ENCODE data around the gene TMEM8B. TPM values are rescaled to one million over a fixed set of nuclear protein-coding genes. Genes with fewer than 3 reads are reported as not detected.

Gene TMEM8B
- total and polyA plus RNA-seq, 10 of the 15 experiments (the other 5 are each of a cell fraction or from before 2014, with no cell fraction given) = 0.19 to 7.6 (median 2.5) TPM

GRCh38 chr9:35812025-35812602 is 16.9 kb upstream of the TMEM8B start, which contains the start of gene SPAG8 (continued):
- TF ChIP-seq RUNX3 (IDR thresholded peaks at IDR 0.05; ENCODE audit: low read length) (peak; percentile 90), POLR2AphosphoS2 (IDR thresholded peaks at IDR 0.05; ENCODE audit: low read depth, low read length) (peak; percentile 65; the same call in 1 of the 2 replicates), MAX (IDR thresholded peaks at IDR 0.05; ENCODE audit: low read depth, low read length) (peak; percentile 60), SP1 (IDR thresholded peaks at IDR 0.05; ENCODE audit: low read depth, low read length) (peak; percentile 51), ZBED1 (IDR thresholded peaks at IDR 0.05; ENCODE audit: borderline replicate concordance) (peak; percentile 54; the same call in 1 of the 2 replicates), ZNF274 (IDR thresholded peaks at IDR 0.05; ENCODE audit: insufficient read depth, insufficient read length) (no peak), YBX1 (IDR thresholded peaks at IDR 0.05) (no peak), GATAD2B (conservative IDR thresholded peaks at IDR 0.05; ENCODE audit: low read depth) (0 out of 2 replicates have a peak, but pooled peaks have one; percentile 27), TARDBP (IDR thresholded peaks at IDR 0.05; ENCODE audit: borderline replicate concordance) (peak; percentile 90; the same call in 1 of the 2 replicates), HDGF (IDR thresholded peaks at IDR 0.05) (0 out of 2 replicates have a peak, but pooled peaks have one; percentile 65), CBX5 (IDR thresholded peaks at IDR 0.05; ENCODE audit: low read depth) (no peak), CUX1 (IDR thresholded peaks at IDR 0.05; ENCODE audit: insufficient replicate concordance, low read depth, low read length) (no peak), MTA3 (IDR thresholded peaks at IDR 0.05; ENCODE audit: borderline replicate concordance, low read length) (peak; percentile 48; the same call in 1 of the 2 replicates), FOXM1 (IDR thresholded peaks at IDR 0.05; ENCODE audit: low read depth, low read length) (0 out of 2 replicates have a peak, but pooled peaks have one; percentile 7), BCL3 (IDR thresholded peaks at IDR 0.05; ENCODE audit: borderline replicate concordance, insufficient read depth, low read depth, low read length, poor library complexity, severe bottlenecking) (no peak), PML (IDR thresholded peaks at IDR 0.05; ENCODE audit: low read length) (no peak), ATF3 (IDR thresholded peaks at IDR 0.05; ENCODE audit: borderline replicate concordance, extremely low read depth, low read depth, low read length) (no peak), KAT2A (conservative IDR thresholded peaks at IDR 0.05; ENCODE audit: control insufficient read depth, low read depth, low read length) (no peak), ESRRA (IDR thresholded peaks at IDR 0.05; ENCODE audit: low read length) (no peak), BRCA1 (IDR thresholded peaks at IDR 0.05; ENCODE audit: low read depth, low read length) (no peak), ZNF207 (IDR thresholded peaks at IDR 0.05; ENCODE audit: borderline replicate concordance) (peak; percentile 78; the same call in 1 of the 2 replicates)

Measured in GM12878 (cell line).